GM12892 (cell line): ENCODE data around the gene CRP.
A peak's percentile ranks its signal among the peaks of the same experiment; 100 is the strongest.
"Not testable (repeated sequence)": the region's sequence is repeated elsewhere in the genome, so short reads cannot be mapped to it uniquely, and the experiment has no call there.

Experiments
- DNase-seq: peaks from one replicate; pipeline ENCODE4 v3.0.0; 2011; ENCODE audit not compliant: insufficient read length
- FAIRE-seq: peaks from 2 replicates; lab custom pipeline; 2011; peaks lifted over from hg19 to GRCh38; lab: Jason Lieb, UNC
- POLR2A ChIP-seq: IDR thresholded peaks from 2 replicates; pipeline ENCODE4 v1.6.1; 2011; ENCODE audit warnings: low read depth, low read length, control low read depth
- POLR2AphosphoS5 ChIP-seq: IDR thresholded peaks from 2 replicates; pipeline ENCODE4 v1.6.1; 2011; ENCODE audit warnings: low read depth, low read length, control low read depth
- TAF1 ChIP-seq: IDR thresholded peaks from 2 replicates; pipeline ENCODE4 v1.6.1; 2011; ENCODE audit warnings: low read depth, mild to moderate bottlenecking, control low read depth, low read length, borderline replicate concordance

The CRP gene

GRCh38 chr1:159699246-159699645 lies 15.1 kb downstream of the CRP start:
- DNase-seq (no peak), FAIRE-seq (no peak)
- no peak for TF ChIP-seq TAF1
- TF ChIP-seq POLR2AphosphoS5: no peak
- no peak for TF ChIP-seq POLR2A

DNA sequence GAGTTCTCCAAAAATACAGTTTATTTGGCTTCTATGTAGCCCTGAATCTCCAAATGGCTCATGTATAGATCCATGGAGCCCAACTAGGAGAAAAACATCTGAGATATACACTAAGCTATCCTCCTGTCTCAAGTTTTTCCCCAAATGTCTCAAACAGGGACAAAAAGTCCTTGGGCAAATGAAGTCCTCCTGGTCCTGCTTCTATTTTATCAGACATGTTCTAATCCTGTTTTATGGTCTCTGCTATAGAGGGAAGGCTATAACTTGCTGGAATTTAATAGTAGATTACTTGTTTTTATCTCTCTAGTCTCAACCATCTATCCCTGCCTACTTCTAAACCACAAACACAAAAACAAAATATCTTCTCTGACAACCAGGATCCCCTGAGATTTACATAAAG lies 26.9 kb downstream of the CRP start:
- DNase-seq: no peak
- no peak for FAIRE-seq
- TF ChIP-seq TAF1 (no peak), POLR2AphosphoS5 (no peak), POLR2A (no peak)

- TF ChIP-seq TAF1: no peak
- TF ChIP-seq POLR2AphosphoS5: no peak
- no peak for TF ChIP-seq POLR2A
- FAIRE-seq (no peak), DNase-seq (no peak)
Observed at GRCh38 chr1:159686599-159687299, 27.6 kb downstream of the CRP start.

- TF ChIP-seq TAF1 (no peak), POLR2A (no peak), POLR2AphosphoS5 (no peak)
- FAIRE-seq: no peak
Observed at GRCh38 chr1:159678939-159679338, 35.5 kb downstream of the CRP start.

GRCh38 chr1:159675046-159675445 lies 39.3 kb downstream of the CRP start:
- DNase-seq (no peak), FAIRE-seq (no peak)
- TF ChIP-seq POLR2A (no peak), POLR2AphosphoS5 (no peak), TAF1 (no peak)

More at GRCh38 chr1:159678939-159679338, 35.5 kb downstream of the CRP start:
- no peak for DNase-seq

DNA sequence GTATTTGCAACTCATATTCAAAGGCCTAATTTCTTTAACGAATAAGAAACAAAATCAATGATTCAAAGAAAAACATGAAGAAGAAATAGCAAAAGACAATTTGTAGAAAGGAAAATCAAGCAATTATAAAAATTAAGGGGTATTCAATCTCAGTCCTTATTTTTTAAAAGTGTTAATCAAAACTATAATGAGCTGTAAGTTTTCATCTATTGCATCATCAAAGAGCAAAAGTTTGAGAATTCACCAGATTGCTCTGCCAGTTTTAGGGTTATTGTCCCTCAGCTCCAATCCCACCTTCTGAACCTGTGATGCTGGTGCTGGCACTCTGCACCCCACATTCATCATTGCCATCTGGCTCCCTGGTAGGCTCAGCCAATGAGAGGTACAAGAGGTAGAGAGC lies 42.0 kb downstream of the CRP start:
- not testable (repeated sequence) for DNase-seq, FAIRE-seq

DNA sequence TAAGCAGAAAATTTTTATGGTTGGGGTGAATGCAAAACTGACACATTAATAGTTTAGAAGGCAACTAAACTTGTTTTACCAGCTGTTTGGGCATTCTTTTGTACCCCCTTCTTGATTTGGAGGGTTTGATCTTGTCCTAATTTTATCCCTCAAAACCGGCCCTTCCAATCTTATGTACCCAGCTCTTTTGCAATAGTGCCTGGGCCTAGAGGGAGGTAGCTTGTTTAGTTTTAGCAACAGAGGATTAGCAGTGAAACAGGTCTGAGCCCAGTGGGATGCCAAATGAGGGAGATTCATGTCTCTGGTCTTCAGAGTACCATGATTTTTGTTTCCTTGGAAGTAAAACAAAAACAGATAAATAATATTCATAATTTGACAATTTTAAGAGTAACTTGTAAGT lies 45.1 kb downstream of the CRP start:
- no peak for FAIRE-seq
- DNase-seq: no peak
- no peak for TF ChIP-seq POLR2AphosphoS5
- TF ChIP-seq TAF1: no peak
- TF ChIP-seq POLR2A: no peak

- DNase-seq (no peak), FAIRE-seq (no peak)
- TF ChIP-seq POLR2AphosphoS5 (no peak), TAF1 (no peak), POLR2A (no peak)
Observed at GRCh38 chr1:159668739-159669138, 45.6 kb downstream of the CRP start.

GRCh38 chr1:159664247-159664646 lies 50.1 kb downstream of the CRP start:
- DNase-seq (no peak), FAIRE-seq (peak; percentile 56)
- TF ChIP-seq TAF1 (no peak), POLR2AphosphoS5 (no peak), POLR2A (no peak)

- DNase-seq (no peak), FAIRE-seq (no peak)
- no peak for TF ChIP-seq POLR2AphosphoS5
- TF ChIP-seq POLR2A: no peak
- no peak for TF ChIP-seq TAF1
Observed at GRCh38 chr1:159663552-159663951, 50.8 kb downstream of the CRP start.
